ENCODE data around the gene ZNF580. TPM values are rescaled to one million over a fixed set of nuclear protein-coding genes. Genes with fewer than 3 reads are reported as not detected.

The ZNF580 gene
- total RNA-seq, 1 donor from 2014 or later: 2.0 TPM

DNA sequence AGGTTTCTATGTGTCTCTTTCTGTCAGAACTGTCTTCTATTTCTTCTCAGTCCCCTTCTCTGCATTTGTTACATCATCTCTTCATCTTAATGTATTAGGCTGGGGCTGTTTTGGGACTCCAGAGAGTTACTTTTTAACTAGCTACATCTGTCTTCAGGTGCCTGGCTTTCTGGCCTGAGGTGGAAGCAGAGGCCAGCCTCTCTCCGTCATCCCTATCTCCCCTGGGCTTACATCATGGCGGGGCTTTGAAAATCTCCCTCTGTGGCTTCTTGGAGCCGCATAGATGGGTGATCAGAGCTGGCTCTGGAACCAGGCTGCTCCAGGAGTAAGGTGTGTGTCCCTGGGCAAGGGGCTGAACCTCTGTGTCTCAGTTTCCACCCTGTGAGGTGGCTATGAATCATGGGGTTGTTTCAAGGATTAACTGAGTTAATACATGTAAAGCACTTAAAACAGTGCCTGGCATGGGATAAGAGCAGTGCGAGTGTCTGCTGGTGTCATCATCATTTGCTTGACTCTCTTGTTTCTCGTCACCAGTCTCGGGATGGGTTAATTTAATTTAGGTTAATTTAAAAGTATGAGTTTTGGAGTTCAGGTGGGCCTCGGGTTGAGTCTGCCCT is 36.2 kb downstream of the ZNF580 start:
- DNase-seq (ENCODE audit: low read depth in 2 of 2): no peak

DNA sequence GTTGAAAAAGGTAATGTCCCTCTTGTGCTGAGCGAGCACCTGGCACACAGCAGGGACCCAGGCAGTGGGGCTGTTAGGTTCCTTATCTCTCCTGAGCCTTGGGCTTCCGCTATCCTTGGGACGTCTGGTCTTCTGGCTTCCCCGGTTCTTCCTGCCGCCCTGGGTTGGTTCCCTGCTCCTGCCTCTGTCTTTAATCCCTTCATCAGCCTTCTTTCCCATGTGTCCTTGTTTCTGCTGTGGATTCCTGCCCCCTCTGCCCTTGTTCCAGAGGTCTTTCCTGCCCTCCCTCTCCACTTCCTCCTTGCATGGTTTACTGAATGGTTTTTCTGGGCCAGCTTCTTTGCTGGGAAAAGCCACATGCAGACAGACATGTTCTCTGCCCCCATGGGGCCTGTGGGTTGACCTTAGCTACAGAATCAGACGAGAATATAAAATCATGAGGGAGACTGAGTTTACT is 36.8 kb downstream of the ZNF580 start:
- DNase-seq (ENCODE audit: low read depth in 2 of 2): peak; percentile 52 to 80

DNA sequence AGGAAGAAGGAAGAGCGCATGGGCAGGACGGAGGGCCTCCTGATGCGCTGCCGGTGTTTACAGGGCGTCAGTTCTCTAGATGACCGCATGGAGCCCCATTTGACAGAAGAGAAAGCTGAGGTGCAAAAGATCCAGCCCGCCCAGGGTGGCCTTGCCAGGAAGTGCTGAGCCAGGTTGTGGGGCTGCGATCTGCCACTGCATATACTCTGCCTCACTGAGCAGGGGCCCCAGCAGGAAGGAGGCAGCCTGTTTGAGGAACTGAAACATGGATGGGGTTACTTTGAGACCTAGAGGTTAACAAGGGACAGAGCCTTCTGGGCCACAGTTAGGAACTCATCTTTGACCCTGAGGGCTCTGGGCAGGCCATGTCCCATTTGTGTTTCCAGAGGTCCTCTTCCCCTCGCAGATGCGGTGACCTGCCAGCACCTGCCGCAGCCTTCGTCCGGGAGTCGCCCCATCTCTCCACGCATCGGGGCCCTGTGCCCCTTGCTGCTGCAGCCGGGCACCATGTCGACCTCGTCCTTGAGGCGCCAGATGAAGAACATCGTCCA is 37.4 kb downstream of the ZNF580 start:
- DNase-seq (ENCODE audit: low read depth in 2 of 2): no peak

DNA sequence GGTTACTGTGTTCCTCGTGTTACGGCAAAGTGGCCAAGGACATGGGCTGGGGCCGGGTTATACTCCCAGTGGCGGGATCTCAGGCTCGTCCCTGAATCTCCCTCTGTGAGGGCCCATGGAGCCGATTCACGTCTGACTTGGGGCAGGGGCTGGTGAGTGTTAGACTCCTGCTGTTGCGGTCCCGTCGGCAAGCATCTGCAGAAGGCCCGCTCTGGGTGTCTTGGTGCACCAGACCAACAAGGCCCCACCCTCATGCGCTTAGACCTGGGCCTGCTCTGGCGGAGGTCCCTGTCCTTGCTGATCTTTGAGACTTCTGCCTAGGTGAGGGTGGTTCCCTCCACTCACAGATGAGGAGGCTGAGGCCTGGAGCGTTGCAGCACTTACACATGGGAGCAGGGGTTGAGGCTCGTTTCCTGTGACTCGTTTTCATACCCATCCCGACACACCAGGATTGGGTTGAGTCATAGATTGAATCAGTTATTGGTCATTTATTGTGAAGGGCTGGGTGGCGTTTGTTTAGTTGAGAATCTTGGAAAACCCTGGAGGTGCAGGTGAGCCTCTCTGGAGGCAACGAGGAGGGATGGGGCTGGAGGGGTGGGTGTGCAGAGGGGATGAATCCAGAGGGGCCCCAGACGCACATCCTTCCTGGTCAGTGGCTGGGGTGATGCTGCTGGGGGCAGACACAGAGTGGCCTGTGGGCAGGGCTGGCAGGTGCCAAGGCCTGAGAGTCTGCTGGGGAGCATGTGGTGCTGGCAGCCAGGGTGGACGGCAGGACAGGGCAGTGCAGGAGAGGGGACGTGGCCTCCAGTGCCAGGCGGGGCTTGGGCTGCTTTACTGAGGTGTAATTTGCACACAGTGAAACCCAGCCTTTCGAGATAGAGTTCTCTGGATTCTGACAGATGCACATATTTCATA is 38.8 kb downstream of the ZNF580 start:
- DNase-seq (ENCODE audit: low read depth in 2 of 2): peak in 1 of 2 donors; percentile 65

DNA sequence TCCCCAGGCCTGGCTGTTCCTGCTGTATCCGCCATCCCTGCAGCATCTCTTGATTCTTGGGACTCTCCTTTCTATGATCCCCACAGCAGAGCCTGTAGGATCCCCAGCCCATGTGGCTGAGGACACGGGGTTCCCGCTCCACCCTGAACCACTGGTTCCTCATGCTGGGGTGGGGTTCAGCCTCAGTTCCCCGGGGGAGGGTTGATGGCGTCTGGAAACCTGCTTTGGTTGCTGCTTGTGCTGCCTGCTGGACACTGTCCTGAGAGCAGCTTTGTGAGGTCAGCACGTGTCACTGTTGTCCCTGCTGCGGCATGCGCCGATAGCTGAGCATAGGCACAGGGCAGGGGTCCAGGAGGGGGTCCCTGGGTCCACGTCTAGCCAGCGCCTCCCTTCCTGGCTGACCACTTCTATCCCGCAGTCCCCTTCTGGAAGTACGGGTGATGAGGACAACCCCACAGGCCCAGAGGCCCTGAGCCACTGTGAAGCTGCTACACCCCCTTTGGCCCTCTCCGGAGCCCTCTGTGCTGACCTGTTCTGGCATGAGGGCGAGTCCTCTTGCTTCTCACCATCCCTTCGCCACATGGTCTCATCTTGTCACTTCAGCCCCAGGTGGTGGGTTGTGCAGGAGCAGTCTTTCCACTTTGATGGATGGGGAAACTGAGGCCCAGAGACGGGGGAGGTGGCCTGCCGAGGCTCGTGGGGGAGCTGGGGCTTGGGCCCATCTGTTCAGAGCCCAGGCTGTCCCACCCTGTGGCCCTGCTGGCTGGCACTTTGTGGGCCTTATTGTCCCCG is 39.7 kb downstream of the ZNF580 start:
- no peak for DNase-seq (ENCODE audit: low read depth in 2 of 2)

DNA sequence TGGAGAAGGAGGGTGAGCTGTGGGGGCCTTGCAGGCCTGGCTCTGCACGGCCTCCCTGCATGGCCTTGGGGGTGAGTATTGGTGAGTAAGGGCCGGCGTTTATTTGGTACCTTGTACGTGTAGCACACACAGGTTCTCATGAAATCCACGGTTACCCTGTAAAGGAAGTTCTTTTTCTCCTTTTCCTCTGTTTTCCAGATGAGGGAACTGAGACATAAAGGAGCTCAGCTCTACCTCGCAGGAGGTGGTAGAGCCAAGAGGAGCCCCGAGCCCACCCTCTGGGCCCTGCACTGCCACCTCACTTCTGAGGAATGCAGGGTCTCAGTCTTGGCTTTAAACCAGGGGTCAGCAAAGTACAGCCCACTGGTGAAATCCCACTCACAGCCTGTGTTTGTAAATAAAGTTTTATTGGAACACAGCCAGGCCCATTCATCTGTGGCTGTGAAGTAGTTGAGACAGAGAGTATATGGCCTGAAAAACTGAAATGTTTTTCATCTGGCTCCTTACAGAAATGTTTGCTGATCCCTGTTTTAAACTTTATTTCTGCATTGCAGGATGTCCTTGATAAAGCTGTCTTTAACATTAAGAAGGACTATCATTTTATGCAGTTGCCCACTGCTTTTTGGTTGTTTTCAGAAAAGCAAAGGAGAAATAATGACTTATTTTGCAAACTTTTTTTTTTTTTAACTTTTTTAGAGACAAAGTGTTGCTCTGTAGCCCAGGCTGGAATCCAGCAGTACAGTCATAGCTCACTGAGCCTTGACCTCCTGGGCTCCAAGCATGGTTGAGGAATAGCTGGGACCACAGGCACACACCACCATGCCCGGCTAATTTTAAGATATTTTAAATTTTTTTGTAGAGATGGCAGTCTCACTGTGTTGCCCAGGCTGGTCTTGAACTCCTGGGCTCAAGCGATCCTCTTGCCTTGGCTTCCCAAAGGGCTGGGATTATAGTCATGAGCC is 40.6 kb downstream of the ZNF580 start:
- no peak for DNase-seq (ENCODE audit: low read depth in 2 of 2)

DNA sequence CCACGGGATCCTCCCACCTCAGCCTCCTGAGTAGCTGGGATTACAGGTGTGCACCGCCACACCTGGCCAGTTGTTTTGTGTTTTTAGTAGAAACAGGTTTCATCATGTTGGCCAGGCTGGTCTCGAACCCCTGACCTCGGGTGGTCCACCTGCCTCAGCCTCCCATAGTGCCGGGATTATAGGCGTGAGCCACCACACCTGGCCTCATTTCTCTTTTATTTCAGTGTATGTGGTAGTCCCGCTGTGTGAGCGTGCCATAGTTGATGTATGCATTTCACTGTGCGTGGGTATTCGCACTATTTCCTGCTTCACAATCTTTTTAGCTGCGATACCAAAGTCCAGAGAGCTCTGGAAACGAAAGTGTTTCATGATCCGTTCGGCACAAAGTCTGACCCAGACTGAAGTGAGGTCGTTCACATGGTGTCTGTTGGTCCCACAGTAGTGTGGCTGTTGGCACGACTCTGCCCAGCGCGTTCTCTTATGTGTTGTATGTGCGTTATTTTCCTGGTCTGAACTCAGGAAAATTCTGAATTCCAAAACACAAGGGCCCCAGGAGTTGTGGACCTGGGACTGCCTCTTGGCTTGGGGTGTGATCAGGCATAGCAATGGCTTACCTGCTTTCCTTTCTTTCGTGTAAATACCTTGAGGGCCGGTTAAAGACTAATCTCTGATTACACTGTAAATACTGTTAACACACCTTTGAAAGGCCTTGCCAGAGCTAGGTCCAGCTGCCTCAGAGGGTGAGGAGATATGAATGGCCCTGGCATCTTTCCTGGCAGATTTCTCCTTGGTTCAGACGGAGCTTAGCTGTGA is 42.9 kb downstream of the ZNF580 start:
- no peak for DNase-seq (ENCODE audit: low read depth in 2 of 2)

DNA sequence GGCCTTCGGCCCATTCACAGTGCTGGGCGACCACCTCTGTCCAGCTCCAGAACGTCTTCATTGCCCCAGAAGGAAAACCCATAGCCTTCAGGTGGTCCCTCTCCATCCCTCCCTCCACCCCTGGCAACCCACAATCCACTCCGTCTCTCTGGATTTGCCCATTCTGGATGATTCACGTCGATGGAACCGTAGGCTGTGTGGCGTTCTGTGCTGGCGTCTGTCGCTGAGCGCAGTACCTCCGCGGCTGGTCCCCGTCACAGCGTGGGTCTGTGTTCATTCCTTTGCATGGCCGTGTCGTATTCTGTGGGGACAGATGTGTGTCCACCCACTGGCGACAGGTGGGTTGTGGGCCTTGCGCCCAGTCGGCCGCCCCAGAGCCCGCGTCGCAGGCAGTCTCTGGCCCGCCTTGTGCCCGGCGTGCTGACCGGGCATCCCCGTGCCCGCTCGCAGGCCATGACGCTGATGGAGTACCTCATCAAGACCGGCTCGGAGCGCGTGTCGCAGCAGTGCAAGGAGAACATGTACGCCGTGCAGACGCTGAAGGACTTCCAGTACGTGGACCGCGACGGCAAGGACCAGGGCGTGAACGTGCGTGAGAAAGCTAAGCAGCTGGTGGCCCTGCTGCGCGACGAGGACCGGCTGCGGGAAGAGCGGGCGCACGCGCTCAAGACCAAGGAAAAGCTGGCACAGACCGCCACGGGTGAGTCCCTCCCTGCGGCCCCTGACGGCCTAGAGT is 44.3 kb downstream of the ZNF580 start:
- no peak for DNase-seq (ENCODE audit: low read depth in 2 of 2)

DNA sequence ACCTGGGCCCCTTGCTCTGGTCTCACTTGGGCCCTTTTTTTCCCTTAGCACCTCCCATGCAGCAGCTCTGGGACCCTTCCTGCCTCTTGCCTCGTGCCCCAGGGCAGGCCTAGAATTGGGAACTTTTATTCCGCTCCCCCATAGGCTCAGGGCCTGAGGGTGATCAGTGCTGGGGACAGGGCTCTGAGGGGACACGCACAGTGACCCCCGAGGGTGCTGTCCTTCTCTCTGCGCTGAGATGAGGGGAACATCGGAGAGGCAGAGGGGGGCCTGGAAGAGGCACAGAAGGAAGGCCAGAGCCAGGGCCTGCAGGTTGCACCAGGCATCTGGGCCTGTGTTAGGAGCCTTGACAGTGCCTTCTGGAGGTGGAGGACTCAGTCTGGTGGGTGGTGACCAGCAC is 45.0 kb downstream of the ZNF580 start:
- DNase-seq (ENCODE audit: low read depth in 2 of 2): no peak

DNA sequence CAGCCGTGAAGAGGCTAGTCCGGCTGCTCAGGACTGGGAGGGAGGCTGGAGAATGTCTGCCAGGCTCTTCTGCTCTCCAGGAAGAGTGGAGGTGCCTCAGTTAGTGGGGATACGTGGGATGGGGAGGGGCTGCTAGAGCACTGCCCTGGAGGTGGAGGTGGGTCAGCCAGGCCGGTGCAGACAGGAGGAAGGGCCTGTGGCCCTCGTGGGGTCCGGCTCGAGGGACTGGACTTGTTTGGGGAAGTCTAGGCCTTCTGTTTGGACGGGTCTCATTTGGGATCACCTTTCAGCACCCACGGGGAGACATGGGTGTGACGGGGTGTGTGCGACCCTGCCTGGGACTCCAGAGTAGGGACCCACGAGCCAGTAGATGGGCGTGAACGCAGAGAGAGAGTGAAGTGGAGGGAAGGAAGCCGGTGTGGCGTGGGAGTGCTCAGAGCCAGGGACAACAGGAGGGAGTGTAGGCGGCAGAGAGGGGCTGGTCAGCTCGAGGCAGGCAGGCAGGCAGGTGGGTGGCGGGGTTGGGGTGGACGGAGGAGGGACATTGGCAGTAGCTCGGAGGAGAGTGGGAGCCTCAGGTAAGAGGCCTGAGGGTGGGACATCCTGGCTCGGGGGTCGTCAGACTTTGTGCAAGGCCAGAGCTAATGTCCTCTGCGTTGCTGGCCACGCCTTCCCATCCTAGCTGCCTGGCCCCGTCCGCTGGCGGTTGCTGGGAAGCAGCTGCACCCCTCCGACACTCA is 45.7 kb downstream of the ZNF580 start:
- DNase-seq (ENCODE audit: low read depth in 2 of 2): no peak

DNA sequence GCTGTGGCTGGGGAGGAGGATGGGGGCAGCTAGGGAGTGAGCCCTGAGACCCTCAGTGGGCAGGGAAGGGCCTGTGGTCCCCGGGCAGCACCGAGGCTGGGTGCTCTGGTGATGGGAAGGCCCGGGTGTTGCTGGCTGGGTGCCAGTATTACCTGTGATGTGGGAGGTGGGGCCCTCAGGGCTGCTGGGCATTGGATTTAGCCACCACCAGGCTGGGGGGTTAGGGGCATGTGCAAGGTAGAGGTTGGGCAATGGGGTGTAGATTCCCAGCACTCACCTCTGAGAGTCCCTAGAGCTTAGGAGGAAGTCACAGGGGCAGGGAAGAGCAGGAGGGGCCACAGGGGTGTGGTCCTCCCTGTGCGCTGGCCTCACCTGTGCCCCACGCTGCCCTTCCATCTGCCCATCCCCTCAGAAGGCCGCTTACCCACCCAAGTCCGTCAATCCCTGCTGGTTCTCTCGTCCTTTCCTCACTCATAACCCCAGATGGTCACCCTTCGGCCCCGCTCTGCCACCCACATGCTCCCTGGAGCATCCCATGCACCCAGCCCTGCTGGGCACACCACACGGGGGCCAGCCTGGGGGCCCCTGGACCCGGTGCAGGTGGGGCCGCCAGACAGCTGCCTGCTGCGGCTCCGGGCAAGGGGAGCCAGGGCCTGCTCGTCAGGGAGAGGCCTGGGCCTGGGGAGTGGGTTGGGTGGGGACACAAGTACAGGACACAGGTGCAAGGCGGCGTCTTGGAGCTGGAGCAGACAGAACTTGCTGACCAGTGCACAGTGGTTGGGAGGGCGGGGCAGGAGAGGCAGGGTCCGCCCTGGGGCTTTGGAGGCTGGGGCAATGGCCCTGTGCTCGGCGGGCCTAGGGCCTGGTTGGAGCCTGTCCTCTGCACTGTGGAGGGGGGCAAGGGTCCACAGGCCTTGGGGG is 46.7 kb downstream of the ZNF580 start:
- DNase-seq (ENCODE audit: low read depth in 2 of 2): no peak

DNA sequence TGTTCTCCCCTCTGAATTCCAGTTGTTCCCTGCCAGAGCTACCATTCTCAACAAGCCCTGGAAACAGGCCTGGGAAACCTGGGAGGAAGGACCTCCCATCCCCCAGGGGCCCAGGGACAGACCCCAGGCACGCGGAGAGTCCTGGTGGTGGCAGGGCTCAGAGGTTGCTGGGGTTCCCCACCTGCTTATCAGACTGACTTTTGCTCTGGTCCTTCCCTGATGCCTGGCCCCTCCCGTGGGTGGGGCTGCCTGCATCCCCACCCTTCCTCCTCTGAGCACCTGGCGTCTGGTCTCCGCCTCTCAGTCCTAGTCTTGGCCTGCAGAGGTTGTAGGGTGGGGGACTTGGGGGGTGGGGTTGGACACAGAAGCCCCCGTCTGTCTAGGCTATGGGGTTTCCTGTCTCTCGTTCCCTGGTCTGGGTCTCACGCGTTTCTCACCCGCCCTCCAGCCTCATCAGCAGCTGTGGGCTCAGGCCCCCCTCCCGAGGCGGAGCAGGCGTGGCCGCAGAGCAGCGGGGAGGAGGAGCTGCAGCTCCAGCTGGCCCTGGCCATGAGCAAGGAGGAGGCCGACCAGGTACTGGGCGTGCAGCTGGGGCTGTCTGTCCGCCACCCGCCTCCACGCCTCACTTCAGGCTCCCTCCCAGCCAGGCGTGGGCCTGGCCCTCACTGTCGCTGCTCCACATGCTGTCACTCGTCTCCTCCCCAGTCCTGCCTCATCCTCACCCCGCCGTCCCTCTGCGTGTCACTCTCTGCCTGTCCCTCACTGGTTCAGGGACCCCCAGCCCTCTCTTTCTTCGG is 47.8 kb downstream of the ZNF580 start:
- DNase-seq (ENCODE audit: low read depth in 2 of 2): no peak

DNA sequence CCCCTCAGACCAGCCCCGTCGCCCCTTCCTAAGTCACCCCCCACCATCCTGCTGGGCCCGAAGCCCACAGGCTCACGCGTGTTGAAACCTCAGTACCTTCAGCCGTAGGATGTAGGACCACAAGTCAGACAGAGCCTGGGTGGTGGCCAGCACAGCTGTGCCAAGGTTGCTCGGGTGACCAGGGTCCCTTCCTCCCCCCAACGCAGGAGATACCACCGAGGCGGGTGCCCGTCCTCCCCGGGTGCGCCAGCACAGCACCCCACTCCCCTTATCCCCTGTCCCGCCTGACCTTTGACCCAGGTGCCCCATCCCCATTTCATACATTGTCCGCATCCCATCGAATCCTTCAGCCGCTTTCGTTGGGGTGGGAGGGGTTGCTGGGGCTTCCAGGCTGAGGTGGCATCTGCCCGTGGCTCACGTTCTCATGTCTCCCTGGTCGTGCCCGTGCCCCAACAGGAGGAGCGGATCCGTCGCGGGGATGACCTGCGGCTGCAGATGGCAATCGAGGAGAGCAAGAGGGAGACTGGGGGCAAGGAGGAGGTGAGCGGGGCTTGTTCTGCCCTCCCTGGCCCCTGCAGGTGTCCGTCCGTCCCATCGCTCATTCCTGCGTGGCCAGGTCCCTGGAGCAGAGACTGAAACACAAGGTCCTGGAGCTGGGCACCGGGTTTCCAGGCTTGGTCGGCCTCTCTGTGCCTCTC is 48.8 kb downstream of the ZNF580 start:
- DNase-seq (ENCODE audit: low read depth in 2 of 2): no peak

DNA sequence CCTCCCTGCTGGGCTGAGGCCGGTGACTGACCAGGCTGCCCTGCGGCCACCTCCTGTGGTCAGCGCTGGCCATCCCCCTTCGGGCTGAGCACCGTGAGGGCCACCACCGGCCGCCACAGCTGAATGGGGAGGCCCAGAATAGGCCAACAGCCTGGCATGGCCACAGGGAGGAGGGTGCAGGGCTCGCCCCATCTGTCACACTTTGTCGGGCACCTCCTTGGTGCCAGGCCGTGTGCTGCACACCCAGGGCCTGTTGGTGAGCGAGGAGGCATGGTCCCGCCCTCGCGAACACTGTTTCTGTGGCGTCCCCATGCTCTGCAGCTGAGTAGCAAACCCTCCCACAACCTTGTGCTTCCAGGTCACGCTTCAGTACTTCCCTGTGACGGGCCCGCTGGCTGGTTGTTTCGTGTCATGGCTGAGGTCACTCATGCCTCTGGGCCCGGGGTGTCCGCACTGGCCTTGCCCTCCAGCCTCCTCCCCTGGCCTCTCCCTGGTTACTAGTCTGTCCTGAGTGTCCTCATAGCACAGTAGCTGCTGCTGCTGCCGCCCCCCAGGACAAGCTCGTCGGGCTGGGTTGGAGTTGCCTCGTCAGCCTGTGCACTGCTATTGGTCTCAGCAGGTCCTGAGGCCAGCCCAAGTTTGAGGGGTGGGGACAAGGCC is 49.4 kb downstream of the ZNF580 start:
- DNase-seq (ENCODE audit: low read depth in 2 of 2): no peak

Data from lung microvascular endothelial cell (primary cell).